ENCODE results near the gene EDN2. TPM values are rescaled to one million over a fixed set of nuclear protein-coding genes. Genes with fewer than 3 reads are reported as not detected.

Gene EDN2
- total RNA-seq, 8 experiments from 2014 or later, result 0.23 to 0.81 (median 0.53) TPM; not detected in 2

DNA sequence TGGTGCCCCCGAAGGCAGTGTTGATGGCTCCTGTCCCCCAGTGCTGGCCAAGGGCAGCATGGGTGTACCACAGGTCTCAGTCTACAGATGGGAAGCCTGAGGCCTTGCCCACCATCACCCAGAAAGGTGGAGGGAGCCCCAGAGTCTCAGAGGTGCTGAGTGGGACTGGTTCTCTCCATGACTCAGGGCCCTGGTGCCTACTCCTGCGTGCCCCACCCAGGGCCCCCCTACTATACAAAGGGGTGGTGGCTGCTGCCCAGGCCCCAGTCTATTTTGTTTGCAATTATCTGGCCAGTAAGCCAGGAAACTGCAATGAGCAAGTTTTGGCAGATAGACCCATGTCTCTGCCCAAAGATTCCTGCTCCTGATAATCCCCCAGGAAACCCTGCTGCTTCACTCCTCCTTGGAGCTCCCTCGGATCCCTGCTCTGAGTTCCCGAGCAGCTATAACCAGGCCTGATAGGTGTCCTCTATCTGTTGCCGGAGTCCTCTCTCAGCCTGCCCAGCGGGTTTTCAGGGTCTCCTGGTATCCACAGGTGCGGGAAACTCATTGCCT, 41.7 kb downstream of the EDN2 start:
- no peak overlapping the region for H3K27ac ChIP-seq
- peaks cover 0 to 7% of the 10 kb centered on the region in 2 donors for H3K4me1 ChIP-seq (replicated peaks in 1 of 2)
- ATAC-seq (replicated peaks in 6 of 8), result peak in 2 of 8 experiments; percentile 21 to 30
- WGBS, 10 experiments, result 38 to 81% (median 68%) methylated on average over 2 to 5 of the region's 7 CpGs; no CpG with 5 or more reads in 3 of the 10 experiments
- in situ Hi-C loops (cut with MboI; ENCODE audit: low pct_unique_long_range_greater_than_20kb in 2 of 9, low sequenced_read_pairs in 9 of 9, unreplicated experiment in 9 of 9), result no loop called here
- H3K4me3 ChIP-seq, result no peak overlapping the region

DNA sequence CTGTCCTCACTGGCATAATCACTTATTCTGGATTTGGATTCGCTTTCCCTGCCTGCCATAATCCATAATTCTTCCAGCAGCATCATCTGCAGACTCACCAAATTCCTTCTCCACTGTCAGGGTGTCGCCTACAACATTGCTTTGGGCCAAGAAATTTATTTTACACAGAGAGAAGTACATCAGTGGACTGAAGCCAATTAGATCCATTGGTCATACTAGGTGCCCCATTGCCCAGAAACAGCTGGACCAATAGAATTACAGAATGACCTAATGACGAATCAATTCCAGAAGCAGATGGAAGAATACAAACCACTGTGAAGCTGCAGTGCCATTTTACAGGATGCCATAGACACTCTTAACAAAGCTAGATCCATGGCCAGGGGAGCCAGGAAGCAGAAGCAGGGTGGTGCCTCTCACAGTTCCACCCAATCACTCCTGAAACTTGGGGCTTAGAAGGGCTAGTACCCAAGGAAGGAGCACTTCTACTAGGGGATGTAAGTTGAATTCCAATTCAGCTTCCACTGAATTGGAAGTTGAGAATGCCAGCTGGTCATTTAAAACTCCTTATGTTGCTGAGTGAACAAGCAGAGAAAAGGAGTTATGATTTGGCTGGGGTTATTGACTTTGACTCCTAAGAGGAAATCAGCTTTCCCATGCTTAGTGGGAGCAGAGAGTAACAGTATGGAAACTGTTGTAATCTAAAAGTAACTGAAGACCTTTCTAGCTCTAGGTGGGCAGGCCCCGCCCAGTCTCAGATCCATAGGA, 44.0 kb downstream of the EDN2 start:
- ATAC-seq (replicated peaks in 6 of 8), result peak in 1 of 8 experiments; percentile 11

DNA sequence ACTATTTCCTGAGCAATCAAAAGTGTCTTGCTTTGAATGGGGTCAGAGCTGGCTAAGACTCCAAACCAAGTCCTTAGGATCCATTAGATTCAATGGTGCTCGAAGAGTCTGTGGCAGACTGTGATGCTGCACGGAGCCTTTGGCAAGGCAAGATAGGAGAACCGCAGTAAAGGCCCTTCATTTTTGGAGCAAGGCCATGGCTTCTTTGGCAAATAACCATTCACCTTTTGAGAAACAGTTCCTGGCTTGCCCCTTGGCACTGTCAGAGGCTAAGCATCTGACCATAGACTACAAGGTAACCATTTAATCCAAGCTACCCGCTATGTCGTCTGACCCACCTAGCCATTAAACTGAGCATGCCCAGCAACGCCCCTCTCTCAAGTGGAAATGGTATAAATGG, 45.2 kb downstream of the EDN2 start:
- no peak overlapping the region for H3K4me3 ChIP-seq
- in situ Hi-C loops (cut with MboI; ENCODE audit: low pct_unique_long_range_greater_than_20kb in 2 of 9, low sequenced_read_pairs in 9 of 9, unreplicated experiment in 9 of 9), result loop anchor here in 1 of 9 experiments (10.0 kb wide), 1 partner anchor 154 kb away; no protein-coding TSS in a partner anchor
- no peaks in the 10 kb centered on the region for H3K4me1 ChIP-seq (replicated peaks in 1 of 2)
- ATAC-seq (replicated peaks in 6 of 8), result no peak
- H3K27ac ChIP-seq, result no peak overlapping the region
- 68 to 100% (median 79%) methylated on average over 1 to 6 of the region's 6 CpGs for WGBS, 10 experiments

More for the DNA sequence above, 44.0 kb downstream of the EDN2 start:
- no peaks in the 10 kb centered on the region for H3K4me1 ChIP-seq (replicated peaks in 1 of 2)
- in situ Hi-C loops (cut with MboI; ENCODE audit: low pct_unique_long_range_greater_than_20kb in 2 of 9, low sequenced_read_pairs in 9 of 9, unreplicated experiment in 9 of 9), result no loop called here
- WGBS, 10 experiments, result 41 to 100% (median 80%) methylated on average over 1 to 4 of the region's 4 CpGs; no CpG with 5 or more reads in 3 of the 10 experiments
- H3K27ac ChIP-seq, result no peak overlapping the region
- H3K4me3 ChIP-seq, result no peak overlapping the region

GRCh38 chr1:41438711-41439110, 45.8 kb downstream of the EDN2 start:
- 60 to 100% (median 100%) methylated on average over 1 of the region's 1 CpG; no CpG with 5 or more reads in 3 of the 10 experiments for WGBS, 10 experiments
- H3K27ac ChIP-seq, result no peak overlapping the region
- no peaks in the 10 kb centered on the region for H3K4me1 ChIP-seq (replicated peaks in 1 of 2)
- ATAC-seq (replicated peaks in 6 of 8), result no peak
- in situ Hi-C loops (cut with MboI; ENCODE audit: low pct_unique_long_range_greater_than_20kb in 2 of 9, low sequenced_read_pairs in 9 of 9, unreplicated experiment in 9 of 9), result loop anchor here in 1 of 9 experiments (10.0 kb wide), 1 partner anchor 154 kb away; no protein-coding TSS in a partner anchor
- no peak overlapping the region for H3K4me3 ChIP-seq

GRCh38 chr1:41437011-41437355, 47.5 kb downstream of the EDN2 start:
- WGBS, 10 experiments, result 0 to 100% (median 71%) methylated on average over 1 to 3 of the region's 3 CpGs; no CpG with 5 or more reads in 4 of the 10 experiments
- peak in 1 of 8 experiments; percentile 1 for ATAC-seq (replicated peaks in 6 of 8)
- Histone ChIP-seq H3K27ac (no peak overlapping the region), H3K4me1 (replicated peaks in 1 of 2) (no peaks in the 10 kb centered on the region), H3K4me3 (no peak overlapping the region)
- in situ Hi-C loops (cut with MboI; ENCODE audit: low pct_unique_long_range_greater_than_20kb in 2 of 9, low sequenced_read_pairs in 9 of 9, unreplicated experiment in 9 of 9), result loop anchor here in 1 of 9 experiments (10.0 kb wide), 1 partner anchor 152 kb away; no protein-coding TSS in a partner anchor

GRCh38 chr1:41436281-41437010, 48.0 kb downstream of the EDN2 start:
- ATAC-seq (replicated peaks in 6 of 8), result peak in 3 of 8 experiments; percentile 16 to 51 (median 17)
- WGBS, 10 experiments, result 52 to 100% (median 89%) methylated on average over 1 to 5 of the region's 5 CpGs; no CpG with 5 or more reads in 4 of the 10 experiments
- Histone ChIP-seq H3K4me1 (replicated peaks in 1 of 2) (no peaks in the 10 kb centered on the region), H3K4me3 (no peak overlapping the region), H3K27ac (no peak overlapping the region)
- in situ Hi-C loops (cut with MboI; ENCODE audit: low pct_unique_long_range_greater_than_20kb in 2 of 9, low sequenced_read_pairs in 9 of 9, unreplicated experiment in 9 of 9), result loop anchor here in 1 of 9 experiments (10.0 kb wide), 1 partner anchor 152 kb away; no protein-coding TSS in a partner anchor

GRCh38 chr1:41435570-41436178, 48.8 kb downstream of the EDN2 start:
- no peak overlapping the region for H3K27ac ChIP-seq
- no peaks in the 10 kb centered on the region for H3K4me1 ChIP-seq (replicated peaks in 1 of 2)
- no peak overlapping the region for H3K4me3 ChIP-seq
- in situ Hi-C loops (cut with MboI; ENCODE audit: low pct_unique_long_range_greater_than_20kb in 2 of 9, low sequenced_read_pairs in 9 of 9, unreplicated experiment in 9 of 9), result loop anchor here in 1 of 9 experiments (10.0 kb wide), 1 partner anchor 151 kb away; no protein-coding TSS in a partner anchor
- peak in 5 of 8 experiments; percentile 51 to 64 (median 58) for ATAC-seq (replicated peaks in 6 of 8)
- 25 to 77% (median 66%) methylated on average over 2 to 9 of the region's 15 CpGs; no CpG with 5 or more reads in 3 of the 10 experiments for WGBS, 10 experiments

DNA sequence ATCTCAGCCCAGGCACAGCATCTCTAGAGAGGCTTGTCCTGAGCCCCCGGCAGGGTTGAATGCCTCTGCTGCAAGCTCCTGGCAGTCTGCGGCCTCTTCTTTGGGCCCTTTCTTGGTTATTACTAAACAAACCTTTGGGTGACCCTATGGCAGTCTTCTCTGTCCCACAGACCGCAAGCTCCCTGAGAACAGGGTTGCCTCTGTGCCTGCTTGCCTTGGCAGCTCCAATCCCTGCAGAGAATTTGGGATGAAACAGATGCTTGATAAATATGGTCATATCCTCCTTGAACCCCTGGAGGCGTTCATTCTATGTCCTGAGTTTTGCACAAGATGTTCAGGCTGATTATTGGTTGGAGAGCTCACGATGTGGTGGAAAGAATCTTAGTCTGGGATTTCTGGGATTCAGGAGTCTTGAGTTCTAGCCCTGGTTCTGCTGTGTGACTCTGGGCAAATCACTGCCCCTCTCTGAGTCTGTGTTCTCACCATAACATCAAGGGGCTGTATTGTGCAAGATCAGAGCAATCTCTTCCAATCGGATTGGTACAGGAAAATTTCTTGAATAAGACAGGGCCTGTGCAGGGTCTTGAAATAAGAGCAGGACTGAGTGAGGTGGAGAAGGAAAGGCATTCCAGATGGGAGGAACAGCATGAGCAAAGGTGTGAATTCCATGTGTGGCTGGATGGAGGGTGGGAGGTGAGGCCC, 49.6 kb downstream of the EDN2 start:
- WGBS, 10 experiments, result 0 to 100% (median 80%) methylated on average over 1 to 6 of the region's 6 CpGs; no CpG with 5 or more reads in 1 of the 10 experiments
- ATAC-seq (replicated peaks in 6 of 8), result no peak
- no peak overlapping the region for H3K27ac ChIP-seq

GRCh38 chr1:41434306-41434705, 50.2 kb downstream of the EDN2 start:
- peaks cover 6 to 8% of the 10 kb centered on the region in 2 donors for H3K4me1 ChIP-seq (replicated peaks in 1 of 2)
- no peak overlapping the region for H3K27ac ChIP-seq
- in situ Hi-C loops (cut with MboI; ENCODE audit: low pct_unique_long_range_greater_than_20kb in 2 of 9, low sequenced_read_pairs in 9 of 9, unreplicated experiment in 9 of 9), result loop anchor here in 1 of 9 experiments (10.0 kb wide), 1 partner anchor 150 kb away; no protein-coding TSS in a partner anchor
- no peak for ATAC-seq (replicated peaks in 6 of 8)
- H3K4me3 ChIP-seq, result no peak overlapping the region
- 52 to 100% (median 100%) methylated on average over 1 to 5 of the region's 5 CpGs; no CpG with 5 or more reads in 3 of the 10 experiments for WGBS, 10 experiments

More for the DNA sequence above, 49.6 kb downstream of the EDN2 start:
- in situ Hi-C loops (cut with MboI; ENCODE audit: low pct_unique_long_range_greater_than_20kb in 2 of 9, low sequenced_read_pairs in 9 of 9, unreplicated experiment in 9 of 9), result loop anchor here in 1 of 9 experiments (10.0 kb wide), 1 partner anchor 150 kb away; no protein-coding TSS in a partner anchor
- Histone ChIP-seq H3K4me1 (replicated peaks in 1 of 2) (peaks cover 2% of the 10 kb centered on the region in 2 donors), H3K4me3 (no peak overlapping the region)

DNA sequence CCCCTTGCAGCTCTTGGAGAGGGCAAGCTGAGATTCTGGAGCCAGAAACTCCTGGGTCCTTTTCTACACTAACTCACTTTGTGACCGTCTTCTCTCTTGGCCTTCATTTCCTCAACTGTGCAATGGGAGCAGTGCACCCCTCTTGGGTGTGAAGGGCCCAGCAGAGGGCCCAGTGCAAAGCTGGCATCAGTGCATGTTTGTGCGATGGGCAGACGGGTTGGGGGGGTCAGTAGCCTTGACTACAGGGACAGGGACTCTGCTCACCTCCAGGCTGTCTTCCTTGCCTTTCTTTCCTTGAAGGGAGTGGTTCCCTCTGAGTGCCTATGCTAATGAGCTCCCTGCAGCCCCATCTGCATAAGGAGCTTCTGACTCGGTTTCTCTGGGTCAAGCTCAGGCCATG, 51.0 kb downstream of the EDN2 start:
- 33 to 45% methylated on average over 1 of the region's 4 CpGs; no CpG with 5 or more reads in 8 of the 10 experiments for WGBS, 10 experiments
- no peak overlapping the region for H3K27ac ChIP-seq
- peaks cover 6 to 10% of the 10 kb centered on the region in 2 donors for H3K4me1 ChIP-seq (replicated peaks in 1 of 2)
- peak in 3 of 8 experiments; percentile 4 to 21 (median 13) for ATAC-seq (replicated peaks in 6 of 8)
- in situ Hi-C loops (cut with MboI; ENCODE audit: low pct_unique_long_range_greater_than_20kb in 2 of 9, low sequenced_read_pairs in 9 of 9, unreplicated experiment in 9 of 9), result loop anchor here in 1 of 9 experiments (10.0 kb wide), 1 partner anchor 149 kb away; no protein-coding TSS in a partner anchor
- H3K4me3 ChIP-seq, result no peak overlapping the region

- in situ Hi-C loops (cut with MboI; ENCODE audit: low pct_unique_long_range_greater_than_20kb in 2 of 9, low sequenced_read_pairs in 9 of 9, unreplicated experiment in 9 of 9), result loop anchor here in 1 of 9 experiments (10.0 kb wide), 1 partner anchor 148 kb away; no protein-coding TSS in a partner anchor
- H3K27ac ChIP-seq, result no peak overlapping the region
- peak; percentile 70 to 91 (median 78) for ATAC-seq (replicated peaks in 6 of 8)
- H3K4me3 ChIP-seq, result no peak overlapping the region
- peaks cover 10 to 14% of the 10 kb centered on the region in 2 donors for H3K4me1 ChIP-seq (replicated peaks in 1 of 2)
- 11 to 100% (median 60%) methylated on average over 1 to 9 of the region's 17 CpGs; no CpG with 5 or more reads in 4 of the 10 experiments for WGBS, 10 experiments
Measured at GRCh38 chr1:41432481-41433280, 51.8 kb downstream of the EDN2 start.
